Fibroblast of the conjunctiva (primary cell): ENCODE data around the gene KLHDC9.

Source experiments
- DNase-seq: peaks from one replicate; pipeline ENCODE4 v3.0.0-alpha.2; 2010; ENCODE audit warnings: low read depth

KLHDC9 gene

DNA sequence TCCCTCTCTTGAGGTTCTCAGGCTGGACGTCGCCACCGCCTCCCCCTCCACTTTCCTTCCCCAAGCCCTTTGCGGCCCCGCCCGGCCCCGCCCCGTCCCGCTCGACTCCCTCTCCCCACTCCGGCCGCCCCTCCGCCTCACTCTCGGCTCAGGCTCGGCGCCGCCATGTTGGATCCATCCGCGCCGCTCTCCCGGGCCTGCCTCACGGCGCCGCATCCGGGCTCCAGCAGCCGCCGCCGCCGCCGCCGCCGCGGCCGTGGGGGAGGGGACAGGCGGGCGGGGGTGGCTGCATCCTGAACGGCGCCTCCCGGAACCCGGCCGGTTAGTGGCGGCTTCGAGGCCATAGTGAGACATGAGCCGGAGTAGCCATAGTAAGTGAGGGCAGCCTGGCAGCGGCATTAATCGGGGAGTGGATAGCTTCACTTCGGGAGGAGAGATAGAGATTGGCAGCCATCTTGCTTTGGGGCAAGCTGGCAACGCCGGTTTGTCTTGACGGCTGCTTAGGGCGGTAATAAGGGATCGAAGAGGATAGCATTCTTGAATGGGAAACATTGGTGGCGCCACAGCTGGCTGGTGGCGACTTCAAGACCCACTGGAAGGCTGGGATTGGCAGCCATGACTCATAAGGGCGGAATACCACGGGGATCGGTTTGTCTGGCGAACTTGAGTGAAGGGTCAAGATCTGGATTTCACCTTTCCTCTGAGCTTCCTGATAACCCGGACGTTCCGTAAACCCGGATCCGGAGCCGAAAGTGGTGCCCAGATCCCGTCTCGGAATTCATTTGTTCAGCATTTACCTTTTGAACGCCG is 34.5 kb downstream of the KLHDC9 start, which contains the start of gene DEDD:
Gene DEDD, minus strand, starts transcription at position 258 of the 810 bp plus-strand sequence. CDS start 8,205 bp downstream, outside the sequence.
- DNase-seq: peak; percentile 95

DNA sequence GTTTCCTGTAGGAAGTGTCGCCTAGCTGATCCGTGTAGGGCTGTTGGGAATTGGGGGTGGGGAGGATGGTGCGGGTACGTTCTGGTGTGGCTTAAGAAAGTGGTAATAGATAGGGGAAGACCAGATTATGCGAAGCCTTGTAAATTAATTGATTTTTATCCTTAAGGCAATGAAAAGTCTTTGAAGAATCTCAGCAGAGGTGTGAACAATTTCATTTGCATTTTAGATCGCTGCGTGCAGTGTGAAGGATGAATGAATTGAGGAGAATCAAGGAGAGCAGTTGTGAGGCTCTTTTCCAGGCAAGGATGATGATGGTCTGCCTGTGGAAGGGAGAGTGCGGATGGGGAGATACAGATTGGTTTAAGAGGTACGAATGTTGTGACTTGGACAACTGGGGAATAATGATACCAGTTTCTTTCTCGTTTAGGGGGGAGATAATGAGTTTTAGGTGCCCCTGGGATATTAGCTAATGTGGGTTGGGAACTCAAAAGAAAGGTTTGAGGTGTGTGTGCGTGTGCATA is 35.1 kb downstream of the KLHDC9 start:
- no peak for DNase-seq

DNA sequence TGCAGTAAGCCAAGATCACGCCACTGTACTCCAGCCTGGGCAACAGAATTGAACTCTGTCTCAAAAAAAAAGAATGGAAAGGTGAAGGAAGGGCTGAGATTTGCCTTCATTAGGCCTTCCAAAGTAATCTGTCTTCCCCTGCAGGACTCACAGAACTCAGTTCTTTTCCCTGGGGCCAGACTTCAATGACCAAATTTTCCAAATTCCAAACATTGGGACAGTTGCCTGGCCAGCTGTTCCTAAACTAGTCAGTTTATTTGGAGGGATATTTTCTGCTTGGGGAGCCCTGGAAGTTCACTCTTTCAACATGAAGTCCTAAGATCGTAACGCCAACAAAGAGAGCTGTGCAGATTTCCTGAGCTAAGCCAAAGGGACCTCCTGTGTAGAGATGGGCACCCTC is 39.7 kb downstream of the KLHDC9 start:
- no peak for DNase-seq

DNA sequence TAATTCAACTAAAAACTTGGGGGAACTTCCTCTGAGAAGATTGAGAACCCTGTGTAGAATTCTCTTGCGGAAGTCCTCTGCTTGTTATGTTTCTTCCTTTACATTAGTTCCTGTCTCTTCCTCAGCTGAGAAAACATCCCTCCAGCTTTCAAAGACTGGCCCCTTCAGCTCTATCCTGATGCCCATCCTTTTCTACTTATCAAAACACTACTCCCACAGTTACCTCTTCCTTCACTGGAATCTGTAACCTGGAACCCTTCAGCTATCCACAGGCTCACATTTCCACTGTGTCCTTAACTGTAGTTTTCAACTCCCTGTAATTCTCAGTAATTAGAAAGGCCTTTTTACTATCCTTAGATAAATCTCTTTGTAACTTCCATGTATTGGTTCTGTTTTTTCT is 40.3 kb downstream of the KLHDC9 start:
- no peak for DNase-seq

DNA sequence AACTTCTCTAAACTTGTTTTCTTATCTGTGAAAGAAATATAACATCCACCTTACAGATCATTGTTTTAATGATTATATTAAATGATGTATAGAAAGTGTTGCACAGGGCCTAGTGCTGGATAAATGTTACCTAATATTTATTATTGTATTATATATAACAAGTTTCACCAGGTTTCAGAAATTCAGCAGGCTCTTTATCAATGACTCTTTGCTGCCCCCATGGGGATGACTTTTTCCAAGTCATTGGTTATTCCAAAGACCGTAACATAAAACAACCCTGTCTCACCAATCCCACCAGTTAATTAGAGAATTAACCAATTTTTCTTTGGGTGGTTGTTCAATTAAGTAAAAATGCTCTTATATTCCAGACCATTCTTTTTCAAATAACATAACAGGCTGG is 41.6 kb downstream of the KLHDC9 start:
- no peak for DNase-seq

DNA sequence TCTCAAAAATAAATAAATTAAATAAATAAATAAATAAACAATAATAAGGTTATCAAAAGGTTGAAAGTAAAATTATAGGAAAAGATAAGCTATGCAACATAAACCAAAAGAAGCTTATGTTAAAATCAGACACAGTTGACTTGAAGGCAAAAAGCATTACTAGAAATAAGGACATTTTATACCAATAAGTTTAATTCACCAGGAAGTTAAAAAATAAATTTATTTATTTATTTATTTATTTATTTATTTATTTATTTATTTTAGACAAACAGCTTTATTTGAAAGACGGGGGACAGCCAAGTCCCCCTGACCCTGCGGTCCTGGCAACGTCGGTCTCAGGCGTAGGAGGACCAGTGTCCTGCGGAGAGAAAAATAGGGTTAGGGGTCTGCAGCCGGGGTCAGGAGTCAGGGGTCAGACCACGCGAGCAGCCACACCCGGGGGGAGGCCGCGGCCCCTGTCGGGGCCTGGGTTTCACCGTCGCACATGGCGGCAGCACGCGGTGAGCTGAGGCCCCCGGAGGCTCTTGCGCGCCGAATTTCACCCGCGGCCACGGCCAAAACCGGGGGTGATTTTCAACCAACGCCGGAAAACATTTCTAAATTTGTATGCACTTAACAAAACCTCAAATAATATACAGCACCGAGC is 42.7 kb downstream of the KLHDC9 start:
- no peak for DNase-seq

DNA sequence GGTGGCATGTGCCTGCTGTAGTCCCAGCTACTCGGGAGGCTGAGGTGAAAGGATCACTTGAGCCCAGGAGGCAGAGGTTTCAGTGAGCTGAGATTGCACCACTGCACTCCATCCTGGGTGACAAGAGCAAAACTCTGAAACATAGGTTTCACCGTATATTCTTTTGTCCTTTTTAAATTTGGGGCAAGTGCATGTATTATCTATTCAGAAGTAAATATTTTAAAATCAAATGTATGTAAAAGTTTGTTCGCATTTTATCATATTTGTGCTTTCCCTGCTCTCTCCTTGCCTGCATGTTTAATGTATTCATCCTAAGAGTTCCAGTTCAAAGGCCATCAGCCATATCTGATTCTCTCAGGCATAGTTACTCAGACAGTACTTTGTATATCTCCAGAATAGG is 47.7 kb downstream of the KLHDC9 start:
- DNase-seq: no peak
